Endometrial microvascular endothelial cells (primary cell): ENCODE results near the gene GPAM. TPM values are rescaled to one million over a fixed set of nuclear protein-coding genes. Genes with fewer than 3 reads are reported as not detected.

Experiments
- total RNA-seq: library from RNA; depleted of rRNA; stranded (reverse); fragments of >200 nt; gene quantifications from one replicate; pipeline ENCODE4 v1.2.3, GENCODE V29; 2015; ENCODE audit errors: inconsistent ontology term

Gene GPAM
- total RNA-seq, 1 donor from 2014 or later = 7.4 TPM

Other genes starting within 250 kb of the GPAM start
- not detected for gene TECTB, start 99.6 kb upstream of the GPAM start, total RNA-seq
- gene ACSL5, start 190.4 kb upstream of the GPAM start, total RNA-seq = 89.1 TPM